Measurements from ENCODE around the gene MGMT. TPM values are rescaled to one million over a fixed set of nuclear protein-coding genes. Genes with fewer than 3 reads are reported as not detected.
A peak's percentile ranks its signal among the peaks of the same experiment; 100 is the strongest.

Gene MGMT
- total and polyA plus RNA-seq, 4 donors, result 28.2 to 79.1 (median 46.0) TPM

GRCh38 chr10:129767751-129768150 is 300.7 kb downstream of the MGMT start:
- Histone ChIP-seq H3K9ac (ENCODE audit: low read depth in 1 of 2, low read length in 2 of 2) (no peak overlapping the region), H3K4me3 (ENCODE audit: low read depth in 1 of 3, low read length in 3 of 3) (no peak overlapping the region), H3K9me3 (ENCODE audit: control insufficient read depth in 4 of 4, low read length in 3 of 4) (no peaks in the 10 kb centered on the region), H3K4me1 (ENCODE audit: control insufficient read depth in 4 of 4, insufficient read depth in 4 of 4, low read length in 3 of 4) (no peaks in the 10 kb centered on the region), H3K27ac (ENCODE audit: low read depth in 1 of 2, low read length in 2 of 2) (no peak overlapping the region), H3K36me3 (ENCODE audit: control insufficient read depth in 4 of 4, insufficient read depth in 3 of 4, low read depth in 1 of 4, low read length in 3 of 4) (peaks cover 0 to 28% (median 9%) of the 10 kb centered on the region in 4 donors), H3K27me3 (ENCODE audit: control insufficient read depth in 4 of 4, insufficient read depth in 4 of 4, low read length in 3 of 4) (no peaks in the 10 kb centered on the region)
- DNase-seq (ENCODE audit: low spot score), result peak; percentile 24
- TF ChIP-seq RXRA (IDR thresholded peaks at IDR 0.05) (no peak), ATF3 (IDR thresholded peaks at IDR 0.05) (no peak), EGR1 (IDR thresholded peaks at IDR 0.05; ENCODE audit: low read depth in 2 of 2) (no peak), FOXA2 (IDR thresholded peaks at IDR 0.05) (no peak), HNF4G (IDR thresholded peaks at IDR 0.05) (no peak), GABPA (IDR thresholded peaks at IDR 0.05 in 1 of 2, conservative IDR thresholded peaks at IDR 0.05 in 1 of 2) (no peak), MAX (IDR thresholded peaks at IDR 0.05) (no peak), NR2F2 (IDR thresholded peaks at IDR 0.05) (no peak), ZBTB33 (IDR thresholded peaks at IDR 0.05) (no peak), CTCF (IDR thresholded peaks at IDR 0.05; ENCODE audit: low read depth, low read length, missing input control) (no peak), FOXA1 (IDR thresholded peaks at IDR 0.05) (no peak), JUND (IDR thresholded peaks at IDR 0.05) (no peak), YY1 (IDR thresholded peaks at IDR 0.05) (no peak), SP1 (IDR thresholded peaks at IDR 0.05) (no peak), HNF4A (conservative IDR thresholded peaks at IDR 0.05) (no peak), REST (IDR thresholded peaks at IDR 0.05) (no peak), TAF1 (conservative IDR thresholded peaks at IDR 0.05) (no peak)
- 96% methylated on average over 10 of the region's 10 CpGs for WGBS

All from liver (tissue), 9 donors.